Measurements from ENCODE around the gene LPGAT1. TPM values are rescaled to one million over a fixed set of nuclear protein-coding genes. Genes with fewer than 3 reads are reported as not detected.

Gene LPGAT1
- total RNA-seq, 1 experiment from 2014 or later, result 50.6 TPM

GRCh38 chr1:211879475-211879874, 48.9 kb upstream of the LPGAT1 start:
- no peak overlapping the region for H3K9ac ChIP-seq (ENCODE audit: low read length)
- H2AFZ ChIP-seq (ENCODE audit: low read depth, low read length, poor library complexity, severe bottlenecking), result no peak overlapping the region
- CTCF ChIA-PET, result no interaction called here
- no peak overlapping the region for H3K27ac ChIP-seq (ENCODE audit: low read depth, low read length)
- H3K27me3 ChIP-seq (ENCODE audit: insufficient read depth, low read length), result no peaks in the 10 kb centered on the region
- no peak for TF ChIP-seq FOSL1 (IDR thresholded peaks at IDR 0.05; ENCODE audit: low read depth)
- TF ChIP-seq CTCF (IDR thresholded peaks at IDR 0.05 in 2 of 3, conservative IDR thresholded peaks at IDR 0.05 in 1 of 3; ENCODE audit: borderline replicate concordance in 1 of 3, insufficient read depth in 1 of 3, low read depth in 2 of 3, low read length in 2 of 3), result no peak
- TF ChIP-seq EGR1 (IDR thresholded peaks at IDR 0.05; ENCODE audit: low read depth), result no peak
- TF ChIP-seq EZH2 (IDR thresholded peaks at IDR 0.05), result no peak
- POLR2A ChIA-PET, result no interaction called here
- no TSS peak for BruUV-seq (replicated peaks)
- H3K36me3 ChIP-seq (ENCODE audit: control insufficient read depth in 1 of 2, insufficient read depth in 2 of 2, low read length in 2 of 2), result no peaks in the 10 kb centered on the region
- no peak for ATAC-seq
- no peaks in the 10 kb centered on the region for H4K20me1 ChIP-seq (ENCODE audit: insufficient read depth)
- DNase-seq (ENCODE audit: low read depth, low spot score), result no peak
- H3K4me3 ChIP-seq (replicated peaks in 1 of 2; ENCODE audit: low read depth in 1 of 2, low read length in 2 of 2), result no peak overlapping the region
- H3K9me3 ChIP-seq (ENCODE audit: control insufficient read depth in 1 of 2, insufficient read depth in 1 of 2, low read depth in 1 of 2, low read length in 2 of 2), result no peaks in the 10 kb centered on the region
- H3K79me2 ChIP-seq (ENCODE audit: insufficient read depth, low read length), result no peaks in the 10 kb centered on the region
- H3K9me2 ChIP-seq (ENCODE audit: insufficient read depth), result no peaks in the 10 kb centered on the region
- no peak overlapping the region for H3K4me2 ChIP-seq (ENCODE audit: low read length)
- H3K4me1 ChIP-seq (ENCODE audit: control insufficient read depth in 1 of 2, insufficient read depth in 2 of 2, low read length in 2 of 2), result no peaks in the 10 kb centered on the region
- RAD21 ChIA-PET (ENCODE audit: low non-redundant PET in 1 of 2, low total read pairs in 2 of 2, uncharacterized antibody in 2 of 2, unreplicated experiment in 2 of 2), result no interaction called here
- intact Hi-C loops (cut with micrococcal nuclease), result no loop called here

- Histone ChIP-seq H3K27ac (ENCODE audit: low read depth, low read length) (no peak overlapping the region), H3K9ac (ENCODE audit: low read length) (no peak overlapping the region), H3K9me2 (ENCODE audit: insufficient read depth) (no peaks in the 10 kb centered on the region), H3K9me3 (ENCODE audit: control insufficient read depth in 1 of 2, insufficient read depth in 1 of 2, low read depth in 1 of 2, low read length in 2 of 2) (no peaks in the 10 kb centered on the region), H2AFZ (ENCODE audit: low read depth, low read length, poor library complexity, severe bottlenecking) (no peak overlapping the region), H3K4me3 (replicated peaks in 1 of 2; ENCODE audit: low read depth in 1 of 2, low read length in 2 of 2) (no peak overlapping the region), H3K4me1 (ENCODE audit: control insufficient read depth in 1 of 2, insufficient read depth in 2 of 2, low read length in 2 of 2) (no peaks in the 10 kb centered on the region), H3K27me3 (ENCODE audit: insufficient read depth, low read length) (no peaks in the 10 kb centered on the region), H3K36me3 (ENCODE audit: control insufficient read depth in 1 of 2, insufficient read depth in 2 of 2, low read length in 2 of 2) (no peaks in the 10 kb centered on the region), H3K4me2 (ENCODE audit: low read length) (no peak overlapping the region), H3K79me2 (ENCODE audit: insufficient read depth, low read length) (no peaks in the 10 kb centered on the region), H4K20me1 (ENCODE audit: insufficient read depth) (no peaks in the 10 kb centered on the region)
- no peak for ATAC-seq
- BruUV-seq (replicated peaks), result no TSS peak
- DNase-seq (ENCODE audit: low read depth, low spot score), result no peak
- CTCF ChIA-PET, result no interaction called here
- RAD21 ChIA-PET (ENCODE audit: low non-redundant PET in 1 of 2, low total read pairs in 2 of 2, uncharacterized antibody in 2 of 2, unreplicated experiment in 2 of 2), result no interaction called here
- POLR2A ChIA-PET, result no interaction called here
- intact Hi-C loops (cut with micrococcal nuclease), result no loop called here
- no peak for TF ChIP-seq SRF (IDR thresholded peaks at IDR 0.05; ENCODE audit: low read depth)
- TF ChIP-seq CEBPB (IDR thresholded peaks at IDR 0.05; ENCODE audit: low read depth), result no peak
- no peak for TF ChIP-seq MAX (IDR thresholded peaks at IDR 0.05)
- no peak for TF ChIP-seq ZBTB33 (IDR thresholded peaks at IDR 0.05; ENCODE audit: extremely low read depth, insufficient replicate concordance, low read length)
- no peak for TF ChIP-seq TCF7L2 (IDR thresholded peaks at IDR 0.05; ENCODE audit: borderline replicate concordance, extremely low read depth, insufficient read depth, insufficient read length)
- TF ChIP-seq ZFX (IDR thresholded peaks at IDR 0.05), result no peak
- TF ChIP-seq ATF3 (IDR thresholded peaks at IDR 0.05), result no peak
- TF ChIP-seq ELF1 (IDR thresholded peaks at IDR 0.05; ENCODE audit: borderline replicate concordance, low read depth), result no peak
- no peak for TF ChIP-seq ZNF274 (IDR thresholded peaks at IDR 0.05; ENCODE audit: low read depth, low read length)
- TF ChIP-seq RAD21 (IDR thresholded peaks at IDR 0.05; ENCODE audit: low read depth), result no peak
- TF ChIP-seq EZH2phosphoT487 (IDR thresholded peaks at IDR 0.05; ENCODE audit: borderline replicate concordance), result no peak
- TF ChIP-seq SIN3A (IDR thresholded peaks at IDR 0.05; ENCODE audit: low read depth), result no peak
- no peak for TF ChIP-seq SP1 (IDR thresholded peaks at IDR 0.05; ENCODE audit: low read depth)
- no peak for TF ChIP-seq FOSL1 (IDR thresholded peaks at IDR 0.05; ENCODE audit: low read depth)
- no peak for TF ChIP-seq CBX3 (IDR thresholded peaks at IDR 0.05; ENCODE audit: low read depth)
Measured at GRCh38 chr1:211876851-211877590, 46.5 kb upstream of the LPGAT1 start.

Data from HCT116 (cell line).